Ovary (tissue), 3 donors: ENCODE data around the gene VAPB.

Source experiments
- EP300 ChIP-seq: sonication (generic); formaldehyde crosslinking; IDR thresholded peaks from one replicate; pipeline ENCODE4 v1.6.1; 2017; ENCODE audit warnings: antibody characterized with exemption
- TF ChIP-seq, protein P1 (sequence below), 3 donors: fragments of 450-650 bp in 2 of 3; fragments of 200-600 bp in 1 of 3; IDR thresholded peaks; one replicate each; pipeline versions ENCODE4 v1.5.1 to v1.8.0; 2016 to 2022; ENCODE audit warnings: antibody characterized with exemption in 3 of 3, mild to moderate bottlenecking in 1 of 3
- donor health status: DM: no; HTN: no; CAD: no.

DNA sequence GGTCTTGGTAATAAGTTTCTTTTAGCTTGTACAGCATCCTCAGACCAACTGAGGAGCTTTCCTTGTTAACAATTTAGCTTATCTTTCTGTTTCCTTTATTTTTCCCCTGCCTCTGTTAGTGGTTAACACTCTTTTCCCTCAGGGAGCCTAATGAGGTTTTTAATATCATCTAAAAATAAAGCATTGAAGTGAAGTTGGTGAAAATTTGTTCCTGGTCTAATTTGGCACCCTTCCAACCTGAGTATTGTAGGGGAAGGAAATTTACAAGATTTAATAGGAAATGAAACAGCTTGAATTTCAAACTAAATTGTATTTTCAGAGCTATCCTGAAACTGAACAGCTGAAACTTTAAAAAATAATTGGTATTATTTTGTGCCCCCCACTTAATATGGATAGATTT, 28.1 kb upstream of the VAPB start:
- TF ChIP-seq, protein P1, sequence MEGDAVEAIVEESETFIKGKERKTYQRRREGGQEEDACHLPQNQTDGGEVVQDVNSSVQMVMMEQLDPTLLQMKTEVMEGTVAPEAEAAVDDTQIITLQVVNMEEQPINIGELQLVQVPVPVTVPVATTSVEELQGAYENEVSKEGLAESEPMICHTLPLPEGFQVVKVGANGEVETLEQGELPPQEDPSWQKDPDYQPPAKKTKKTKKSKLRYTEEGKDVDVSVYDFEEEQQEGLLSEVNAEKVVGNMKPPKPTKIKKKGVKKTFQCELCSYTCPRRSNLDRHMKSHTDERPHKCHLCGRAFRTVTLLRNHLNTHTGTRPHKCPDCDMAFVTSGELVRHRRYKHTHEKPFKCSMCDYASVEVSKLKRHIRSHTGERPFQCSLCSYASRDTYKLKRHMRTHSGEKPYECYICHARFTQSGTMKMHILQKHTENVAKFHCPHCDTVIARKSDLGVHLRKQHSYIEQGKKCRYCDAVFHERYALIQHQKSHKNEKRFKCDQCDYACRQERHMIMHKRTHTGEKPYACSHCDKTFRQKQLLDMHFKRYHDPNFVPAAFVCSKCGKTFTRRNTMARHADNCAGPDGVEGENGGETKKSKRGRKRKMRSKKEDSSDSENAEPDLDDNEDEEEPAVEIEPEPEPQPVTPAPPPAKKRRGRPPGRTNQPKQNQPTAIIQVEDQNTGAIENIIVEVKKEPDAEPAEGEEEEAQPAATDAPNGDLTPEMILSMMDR (IDR thresholded peaks at IDR 0.05), result no peak
- no peak for TF ChIP-seq EP300
